Measurements from ENCODE around the gene PLAGL1.

Gene PLAGL1

GRCh38 chr6:143963158-143963919, 44.7 kb downstream of the PLAGL1 start:
- DNase-seq: no peak

GRCh38 chr6:143961886-143962878, 45.9 kb downstream of the PLAGL1 start:
- no peak for DNase-seq

- DNase-seq: no peak
Observed at GRCh38 chr6:143961066-143961465, 47.0 kb downstream of the PLAGL1 start.

- DNase-seq: no peak
Observed at GRCh38 chr6:143959927-143960326, 48.1 kb downstream of the PLAGL1 start.

GRCh38 chr6:143958839-143959399, 49.1 kb downstream of the PLAGL1 start:
- no peak for DNase-seq

GRCh38 chr6:143957679-143958274, 50.3 kb downstream of the PLAGL1 start:
- DNase-seq: no peak

GRCh38 chr6:143955971-143956370, 52.1 kb downstream of the PLAGL1 start:
- no peak for DNase-seq

- no peak for DNase-seq
Observed at GRCh38 chr6:143953922-143954321, 54.1 kb downstream of the PLAGL1 start.

- no peak for DNase-seq
Observed at GRCh38 chr6:143952947-143953701, 54.9 kb downstream of the PLAGL1 start.

GRCh38 chr6:143952060-143952778, 55.8 kb downstream of the PLAGL1 start:
- no peak for DNase-seq

- no peak for DNase-seq
Observed at GRCh38 chr6:143950875-143951274, 57.2 kb downstream of the PLAGL1 start.

GRCh38 chr6:143949962-143950361, 58.1 kb downstream of the PLAGL1 start:
- no peak for DNase-seq

- no peak for DNase-seq
Observed at GRCh38 chr6:143949535-143949934, 58.5 kb downstream of the PLAGL1 start.

GRCh38 chr6:143948208-143948607, 59.9 kb downstream of the PLAGL1 start:
- no peak for DNase-seq

GRCh38 chr6:143941852-143942627, 66.0 kb downstream of the PLAGL1 start:
- peak; percentile 20 for DNase-seq

- DNase-seq: peak; percentile 8
Observed at GRCh38 chr6:143940011-143940597, 68.0 kb downstream of the PLAGL1 start.

GRCh38 chr6:143939364-143939763, 68.7 kb downstream of the PLAGL1 start:
- DNase-seq: no peak

GRCh38 chr6:143937668-143937970, 70.4 kb downstream of the PLAGL1 start:
- DNase-seq: no peak

- no peak for DNase-seq
Observed at GRCh38 chr6:143936778-143937667, 71.0 kb downstream of the PLAGL1 start.

GRCh38 chr6:143936347-143936746, 71.7 kb downstream of the PLAGL1 start:
- no peak for DNase-seq
